Measurements from ENCODE around the gene TFIP11.

GRCh38 chr22:26547837-26548236, 35.6 kb upstream of the TFIP11 start:
- TF ChIP-seq CTCF (IDR thresholded peaks at IDR 0.05; ENCODE audit: insufficient read depth, low read length) (no peak), GABPA (IDR thresholded peaks at IDR 0.05; ENCODE audit: low read depth) (no peak)

Measured in HL-60 (cell line).